CD4-positive, alpha-beta T cell treated with Interleukin-10 for 1 hour (primary cell): ENCODE measurements around the gene OR1I1.
"Not testable (repeated sequence)": the region's sequence is repeated elsewhere in the genome, so short reads cannot be mapped to it uniquely, and the experiment has no call there.

Source experiments
- DNase-seq: peaks from one replicate; pipeline ENCODE4 v3.0.0-alpha.2; 2020

The OR1I1 gene

GRCh38 chr19:15081911-15082310, at the start of gene OR1I1:
Gene OR1I1 (plus strand): TSS chr19:15082211. CDS start chr19:15087066, 4,855 bp downstream.
- DNase-seq: no peak

- DNase-seq: no peak
Measured at GRCh38 chr19:15035795-15036311, 46.2 kb upstream of the OR1I1 start.

- no peak for DNase-seq
Measured at GRCh38 chr19:15037586-15037985, 44.4 kb upstream of the OR1I1 start.

GRCh38 chr19:15038294-15038693, 43.7 kb upstream of the OR1I1 start:
- DNase-seq: no peak

- no peak for DNase-seq
Measured at GRCh38 chr19:15042003-15042402, 40.0 kb upstream of the OR1I1 start.

- DNase-seq: no peak
Measured at GRCh38 chr19:15042826-15043225, 39.2 kb upstream of the OR1I1 start.

GRCh38 chr19:15045506-15045905, 36.5 kb upstream of the OR1I1 start:
- DNase-seq: no peak

- DNase-seq: no peak
Measured at GRCh38 chr19:15047680-15048079, 34.3 kb upstream of the OR1I1 start.

GRCh38 chr19:15048128-15048527, 33.9 kb upstream of the OR1I1 start:
- no peak for DNase-seq

GRCh38 chr19:15048885-15049541, 33.0 kb upstream of the OR1I1 start, which contains the start of gene CASP14:
Gene CASP14 (plus strand): TSS chr19:15049480. CDS start chr19:15052252, 2,772 bp downstream.
- no peak for DNase-seq

- DNase-seq: no peak
Measured at GRCh38 chr19:15050639-15051038, 31.4 kb upstream of the OR1I1 start.

- no peak for DNase-seq
Measured at GRCh38 chr19:15062036-15062435, 20.0 kb upstream of the OR1I1 start.

GRCh38 chr19:15070386-15070785, 11.6 kb upstream of the OR1I1 start:
- not testable (repeated sequence) for DNase-seq

- no peak for DNase-seq
Measured at GRCh38 chr19:15072930-15073647, 8.9 kb upstream of the OR1I1 start.

- DNase-seq: no peak
Measured at GRCh38 chr19:15074371-15074770, 7.6 kb upstream of the OR1I1 start.

- DNase-seq: no peak
Measured at GRCh38 chr19:15075806-15076205, 6.2 kb upstream of the OR1I1 start.

GRCh38 chr19:15080002-15080401, 2.0 kb upstream of the OR1I1 start:
- DNase-seq: not testable (repeated sequence)

- no peak for DNase-seq
Measured at GRCh38 chr19:15087182-15087581, 5.2 kb downstream of the OR1I1 start.

- peak; percentile 80 for DNase-seq
Measured at GRCh38 chr19:15091918-15092753, 10.1 kb downstream of the OR1I1 start.

- no peak for DNase-seq
Measured at GRCh38 chr19:15093001-15093400, 11.0 kb downstream of the OR1I1 start.

GRCh38 chr19:15096223-15096622, 14.2 kb downstream of the OR1I1 start:
- DNase-seq: no peak

GRCh38 chr19:15097980-15098379, 16.0 kb downstream of the OR1I1 start:
- DNase-seq: not testable (repeated sequence)

GRCh38 chr19:15098460-15098859, 16.4 kb downstream of the OR1I1 start:
- DNase-seq: no peak
